Umbilical cord (tissue), 2 donors: Measurements from ENCODE around the gene RNF152. TPM values are rescaled to one million over a fixed set of nuclear protein-coding genes. Genes with fewer than 3 reads are reported as not detected.

Experiments
- DNase-seq: peaks from one replicate; pipeline ENCODE4 v3.0.0-alpha.2; 2015; ENCODE audit warnings: low spot score
- total RNA-seq: library from RNA; depleted of rRNA; stranded (reverse); fragments of >200 nt; gene quantifications from one replicate; pipeline ENCODE4 v1.2.3, GENCODE V29; 2014; ENCODE audit warnings: low replicate concordance; ENCODE audit not compliant: insufficient read depth

Gene RNF152
- total RNA-seq, 1 donor from 2014 or later, result 19.3 TPM

DNA sequence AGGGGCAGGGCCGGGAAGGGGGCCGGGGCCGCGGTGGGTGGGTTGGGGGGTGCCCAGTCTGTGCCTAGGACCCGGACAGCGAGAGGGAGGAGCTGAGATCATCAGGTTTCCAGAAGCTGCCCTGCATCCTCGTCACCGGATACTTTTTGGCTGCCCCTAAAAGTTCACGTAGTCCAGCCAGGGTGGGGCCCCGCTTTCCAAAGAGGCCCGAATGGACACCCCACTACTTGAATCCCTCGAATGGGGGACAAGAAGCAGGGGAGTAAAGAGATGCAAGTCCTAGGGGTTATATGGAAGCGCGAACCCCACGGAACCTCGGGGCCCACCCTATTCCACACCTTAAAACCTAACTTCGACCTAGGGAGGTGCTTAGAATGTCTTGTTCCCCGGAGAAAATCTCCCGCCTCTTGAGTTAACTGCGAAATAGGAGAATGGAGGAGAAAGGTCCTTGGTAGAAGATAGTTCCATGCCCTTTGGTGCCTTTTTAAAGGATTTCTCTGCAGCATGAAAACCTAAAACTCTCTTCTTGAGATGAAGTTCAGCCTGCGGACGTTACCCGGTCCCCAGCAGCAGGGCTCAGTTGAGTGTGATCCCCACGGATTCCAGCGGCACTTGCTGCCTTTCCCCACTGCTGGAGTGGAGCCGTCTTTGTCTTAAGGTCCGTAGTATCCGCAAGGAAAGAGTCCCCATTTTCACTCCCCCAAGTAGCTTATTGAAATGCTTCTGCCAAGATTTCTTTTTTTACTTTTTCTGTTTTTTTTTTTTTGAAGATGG, 2.1 kb upstream of the RNF152 start:
- DNase-seq, result no peak

GRCh38 chr18:61893971-61894750, 1.4 kb upstream of the RNF152 start:
- DNase-seq, result peak; percentile 79

- peak; percentile 28 for DNase-seq
Measured at GRCh38 chr18:61893309-61893970, 633 bp upstream of the RNF152 start.

DNA sequence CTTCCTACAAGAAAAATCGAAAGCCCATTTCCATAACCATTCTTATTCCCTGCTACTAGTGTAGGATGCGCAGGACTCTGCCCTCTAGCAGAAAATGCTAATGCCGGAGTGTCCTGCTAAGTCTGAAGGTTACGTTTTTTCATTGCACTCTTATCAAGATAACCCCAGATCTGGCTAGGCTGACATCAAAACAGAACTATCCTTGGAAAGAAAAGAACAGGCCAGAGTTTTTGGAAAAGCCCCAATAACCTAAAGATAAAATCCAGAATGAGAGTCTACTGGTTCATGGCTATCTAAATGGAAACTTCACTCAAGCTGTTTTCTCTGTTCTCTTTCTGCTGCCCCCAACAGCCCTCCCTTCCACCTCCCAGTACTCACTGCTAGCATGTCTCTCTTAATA, 913 bp downstream of the RNF152 start:
- DNase-seq, result peak; percentile 53

- no peak for DNase-seq
Measured at GRCh38 chr18:61891271-61891670, 1.5 kb downstream of the RNF152 start.

- DNase-seq, result no peak
Measured at GRCh38 chr18:61890344-61890743, 2.5 kb downstream of the RNF152 start.

GRCh38 chr18:61889541-61889940, 3.3 kb downstream of the RNF152 start:
- DNase-seq, result no peak

- DNase-seq, result no peak
Measured at GRCh38 chr18:61888622-61889021, 4.2 kb downstream of the RNF152 start.

DNA sequence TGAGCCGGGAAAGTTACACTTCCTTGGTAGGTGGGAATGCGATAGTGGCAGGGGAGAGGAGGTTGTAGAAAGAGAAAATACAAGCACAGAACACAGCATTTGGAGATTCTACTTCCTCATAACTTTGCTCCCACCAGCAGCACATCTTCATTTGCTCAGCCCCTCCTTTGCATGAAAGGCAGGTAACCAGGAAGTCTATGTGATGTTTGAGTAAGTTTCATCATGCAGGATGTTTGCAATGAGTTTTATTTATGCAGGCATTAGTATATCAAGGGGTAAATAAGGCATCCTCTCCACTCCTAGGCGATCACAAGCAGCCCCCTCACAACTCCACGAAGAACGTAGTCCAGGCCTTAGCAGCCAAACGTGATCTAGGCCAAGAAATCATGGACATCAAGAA, 5.0 kb downstream of the RNF152 start:
- no peak for DNase-seq

DNA sequence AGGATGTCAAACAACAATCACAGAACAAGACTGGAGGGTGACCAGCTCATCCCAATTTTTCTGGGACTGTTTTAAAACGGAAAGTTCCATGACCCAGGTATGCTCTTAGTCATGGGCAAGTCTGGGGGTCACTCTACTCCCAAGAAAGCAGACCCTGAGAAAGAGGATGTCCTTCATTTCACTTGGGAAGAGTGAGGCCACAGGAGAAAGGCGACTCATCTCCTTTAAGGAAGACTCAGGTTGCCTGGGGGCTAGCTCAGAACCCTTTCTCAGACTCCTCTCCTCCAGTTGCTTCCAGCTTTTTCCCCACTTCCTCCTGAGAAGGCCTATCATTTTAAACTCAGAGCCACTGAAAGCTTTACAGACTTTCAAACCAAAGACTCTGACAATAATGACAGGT, 9.3 kb downstream of the RNF152 start:
- no peak for DNase-seq

DNA sequence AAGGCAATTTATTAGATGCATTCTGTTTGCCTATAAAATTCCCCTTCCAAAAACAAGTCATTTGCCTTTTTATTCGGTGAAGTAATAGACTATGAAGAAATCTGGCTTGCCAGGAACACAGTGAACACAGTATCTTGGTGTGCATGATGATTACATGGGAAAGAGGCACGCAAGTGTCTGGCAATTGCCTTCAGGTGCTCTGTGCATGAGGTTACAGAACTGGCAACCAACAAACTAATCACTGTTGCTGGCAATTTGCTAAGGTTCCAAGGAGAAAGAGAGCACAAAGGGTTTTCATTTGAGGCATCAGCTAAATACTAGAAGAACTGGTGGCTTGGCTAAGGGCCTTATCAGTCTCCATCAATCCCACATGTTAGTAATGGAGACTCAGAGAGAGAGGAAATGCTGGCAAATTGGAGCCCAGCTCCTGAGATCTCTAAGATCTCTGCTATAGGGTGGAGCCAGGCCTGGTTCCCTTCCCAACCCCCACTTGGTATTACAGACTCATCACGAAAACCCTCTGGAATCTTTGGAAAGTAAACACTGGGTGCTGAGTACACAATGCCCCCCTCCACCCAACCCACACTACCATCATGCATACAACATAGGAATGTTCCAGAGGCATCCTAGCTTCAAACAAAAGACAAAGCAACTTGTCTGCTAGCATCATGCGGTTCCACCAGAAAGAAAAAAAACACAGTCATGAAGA, 10.4 kb downstream of the RNF152 start:
- no peak for DNase-seq

GRCh38 chr18:61876899-61877298, 15.9 kb downstream of the RNF152 start:
- DNase-seq, result no peak

DNA sequence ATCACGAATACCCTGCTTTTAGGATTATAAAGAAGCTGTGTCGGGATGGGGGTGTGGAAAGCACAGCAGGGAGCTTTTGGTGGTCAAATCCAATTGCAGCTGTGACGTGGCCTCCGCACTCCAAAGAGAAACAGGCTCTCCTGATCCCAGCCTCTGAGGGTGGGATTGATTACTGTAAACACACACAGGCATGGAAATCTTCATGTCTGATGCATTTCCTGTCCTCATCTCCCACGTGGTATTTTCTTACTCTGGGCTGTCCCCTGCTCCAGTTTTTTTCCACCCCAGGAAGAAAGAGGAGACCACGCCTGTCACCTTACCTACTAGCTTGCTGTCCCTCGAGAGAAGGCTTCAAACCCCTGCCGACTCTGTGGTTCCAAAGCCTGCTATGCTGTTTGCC, 22.7 kb downstream of the RNF152 start:
- peak; percentile 30 for DNase-seq

- DNase-seq, result no peak
Measured at GRCh38 chr18:61869636-61870035, 23.2 kb downstream of the RNF152 start.

GRCh38 chr18:61865466-61866175, 27.2 kb downstream of the RNF152 start:
- DNase-seq, result no peak

GRCh38 chr18:61861372-61861771, 31.4 kb downstream of the RNF152 start:
- no peak for DNase-seq

- no peak for DNase-seq
Measured at GRCh38 chr18:61860302-61860701, 32.5 kb downstream of the RNF152 start.

GRCh38 chr18:61859113-61859512, 33.7 kb downstream of the RNF152 start:
- DNase-seq, result no peak

DNA sequence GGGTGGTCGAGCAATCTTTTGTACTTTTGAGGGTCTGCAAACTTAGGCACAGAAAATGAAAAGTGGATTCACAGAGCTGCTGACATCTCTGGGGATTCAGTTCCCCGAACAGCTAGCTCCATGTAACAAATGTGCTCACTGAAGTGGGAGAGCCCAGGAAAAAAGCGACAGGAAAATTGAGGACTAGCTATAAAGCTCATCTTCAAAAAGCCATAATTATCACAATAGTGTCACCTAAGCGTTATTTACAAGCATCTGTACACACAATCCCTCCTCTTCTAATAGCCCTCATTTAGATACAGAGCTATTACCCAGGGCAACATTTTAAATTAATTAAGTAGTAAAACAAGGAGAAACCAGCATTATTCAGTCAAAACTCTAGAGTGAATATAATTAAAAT, 36.1 kb downstream of the RNF152 start:
- no peak for DNase-seq

- DNase-seq, result no peak
Measured at GRCh38 chr18:61855449-61856378, 37.1 kb downstream of the RNF152 start.
